ENCODE measurements around the gene PERCC1.

GRCh38 chr16:1448536-1449116, 17.7 kb downstream of the PERCC1 start:
- TF ChIP-seq CTCF (IDR thresholded peaks at IDR 0.05) (no peak), FOXP4 (CRISPR knock-in tag; IDR thresholded peaks at IDR 0.05) (no peak), MAX (CRISPR knock-in tag; IDR thresholded peaks at IDR 0.05) (no peak), E2F5 (CRISPR knock-in tag; IDR thresholded peaks at IDR 0.05) (no peak), ATF2 (CRISPR knock-in tag; IDR thresholded peaks at IDR 0.05; ENCODE audit: borderline replicate concordance, low read depth) (no peak), RELA (CRISPR knock-in tag; IDR thresholded peaks at IDR 0.05; ENCODE audit: borderline replicate concordance) (no peak), ZNF219 (CRISPR knock-in tag; IDR thresholded peaks at IDR 0.05; ENCODE audit: borderline replicate concordance) (no peak), ZBTB21 (CRISPR knock-in tag; IDR thresholded peaks at IDR 0.05; ENCODE audit: borderline replicate concordance) (no peak), SP1 (CRISPR knock-in tag; conservative IDR thresholded peaks at IDR 0.05) (no peak), NFE2L1 (CRISPR knock-in tag; IDR thresholded peaks at IDR 0.05) (no peak), CREM (CRISPR knock-in tag; IDR thresholded peaks at IDR 0.05) (no peak), ZNF263 (CRISPR knock-in tag; IDR thresholded peaks at IDR 0.05; ENCODE audit: low read depth) (no peak)
